ENCODE data around the gene OR2Y1.

- TF ChIP-seq ZNF274 (IDR thresholded peaks at IDR 0.05; ENCODE audit: low read depth, low read length) (no peak), YY1 (IDR thresholded peaks at IDR 0.05; ENCODE audit: insufficient read depth, insufficient read length) (no peak)
Measured at GRCh38 chr5:180742727-180743126, 2.9 kb upstream of the OR2Y1 start.
